SJSA1 (cell line): Measurements from ENCODE around the gene RNASE11. TPM values are rescaled to one million over a fixed set of nuclear protein-coding genes. Genes with fewer than 3 reads are reported as not detected.
"Not testable (repeated sequence)": the region's sequence is repeated elsewhere in the genome, so short reads cannot be mapped to it uniquely, and the experiment has no call there.

ENCODE experiments used
- DNase-seq, 2 experiments: peaks; one replicate each; pipeline ENCODE4 v3.0.0-alpha.2; 2015 to 2020; ENCODE audit warnings: low spot score in 2 of 2, low read depth in 1 of 2
- H3K27ac ChIP-seq: fragments of 250-450 bp; sonication (Bioruptor Pico); 2 replicates; pipeline ENCODE4 v1.5.1; 2020; ENCODE audit warnings: mild to moderate bottlenecking, moderate library complexity
- H3K27me3 ChIP-seq: fragments of 250-450 bp; sonication (Bioruptor Pico); replicated peaks from 2 replicates; pipeline ENCODE4 v1.5.1; 2020; ENCODE audit warnings: mild to moderate bottlenecking, moderate library complexity
- H3K36me3 ChIP-seq: fragments of 250-450 bp; sonication (Bioruptor Pico); 2 replicates; pipeline ENCODE4 v1.5.1; 2020; ENCODE audit warnings: mild to moderate bottlenecking
- H3K4me1 ChIP-seq: fragments of 250-450 bp; sonication (Bioruptor Pico); replicated peaks from 2 replicates; pipeline ENCODE4 v1.6.1; 2021; ENCODE audit warnings: mild to moderate bottlenecking
- H3K4me3 ChIP-seq: fragments of 250-450 bp; sonication (Bioruptor Pico); 2 replicates; pipeline ENCODE4 v1.5.1; 2020; ENCODE audit warnings: mild to moderate bottlenecking
- H3K9me3 ChIP-seq: fragments of 250-450 bp; sonication (Bioruptor Pico); replicated peaks from 2 replicates; pipeline ENCODE4 v1.5.1; 2020; ENCODE audit warnings: mild to moderate bottlenecking
- total RNA-seq: library from RNA; depleted of rRNA; stranded (reverse); fragments of >200 nt; shearing (Covaris generic); gene quantifications from 2 replicates; pipeline ENCODE4 v1.2.3, GENCODE V29; 2014

The RNASE11 gene
- total RNA-seq, 1 experiment from 2014 or later: not detected

DNA sequence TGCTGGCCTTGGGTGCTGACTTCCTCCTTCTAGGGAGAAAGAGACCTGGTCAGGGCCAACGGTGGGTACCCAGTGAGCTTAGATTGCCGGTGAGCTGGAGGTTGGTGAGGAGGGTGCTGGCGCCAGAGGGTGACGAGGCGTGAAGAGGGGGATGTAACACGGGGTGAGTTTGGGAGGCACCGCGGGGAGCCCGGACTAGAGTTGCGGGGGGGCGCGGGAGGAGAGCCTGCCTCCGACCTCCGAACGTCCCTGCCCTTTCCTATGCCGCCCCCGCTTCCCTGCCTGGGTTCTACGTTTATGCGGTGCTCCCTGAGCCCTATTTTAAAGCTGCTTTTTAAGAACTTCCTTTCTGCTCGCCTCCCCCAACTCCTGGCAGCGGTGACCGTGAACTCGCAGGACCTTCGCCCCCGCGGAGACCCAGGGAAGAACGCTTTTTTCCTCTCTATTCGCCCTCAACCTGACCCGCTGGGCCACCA lies 35.1 kb upstream of the RNASE11 start:
- no peak overlapping the region for H3K4me3 ChIP-seq
- H3K27me3 ChIP-seq: no peaks in the 10 kb centered on the region; the same call in 1 of the 2 replicates
- no peak for DNase-seq
- no peak overlapping the region for H3K27ac ChIP-seq
- H3K36me3 ChIP-seq: no peaks in the 10 kb centered on the region
- no peaks in the 10 kb centered on the region for H3K9me3 ChIP-seq
- H3K4me1 ChIP-seq: 0 out of 2 replicates have a peak, but pooled peaks cover 3% of the 10 kb centered on the region

DNA sequence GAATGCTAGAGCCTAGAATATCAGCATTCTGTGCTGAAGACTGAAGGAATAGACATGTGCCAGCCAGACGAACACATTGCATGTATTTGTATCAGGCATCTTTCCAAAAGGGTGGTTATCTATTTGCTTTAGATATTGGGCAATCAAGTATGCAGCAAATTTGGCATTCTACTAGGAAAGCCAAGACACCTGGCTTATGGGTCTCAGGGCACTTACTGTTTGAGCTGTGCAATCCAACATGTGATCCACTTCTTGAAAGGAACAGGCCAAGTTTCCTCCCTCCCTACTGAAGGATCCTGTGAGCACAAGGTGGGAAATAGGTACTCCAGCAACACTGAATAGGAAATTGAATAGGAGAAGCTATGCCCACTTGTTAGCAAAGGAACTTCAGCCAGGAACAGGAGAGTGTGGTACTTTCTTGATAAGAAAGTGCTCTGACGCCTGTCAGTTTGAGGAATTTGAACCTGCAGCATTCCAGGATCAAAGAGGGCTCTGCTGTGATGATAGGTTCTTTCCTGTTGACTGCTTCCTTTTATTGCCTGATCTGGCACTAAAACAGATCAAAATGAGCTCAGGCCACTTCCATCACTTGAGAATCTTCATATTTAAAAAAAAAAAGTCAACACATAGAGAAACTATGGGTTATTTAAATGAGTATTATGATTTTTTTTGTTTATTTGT lies 33.1 kb upstream of the RNASE11 start:
- DNase-seq: no peak
- Histone ChIP-seq H3K4me1 (0 out of 2 replicates have a peak, but pooled peaks cover 3% of the 10 kb centered on the region), H3K27me3 (no peaks in the 10 kb centered on the region), H3K9me3 (no peaks in the 10 kb centered on the region), H3K36me3 (no peaks in the 10 kb centered on the region), H3K4me3 (no peak overlapping the region), H3K27ac (no peak overlapping the region)

DNA sequence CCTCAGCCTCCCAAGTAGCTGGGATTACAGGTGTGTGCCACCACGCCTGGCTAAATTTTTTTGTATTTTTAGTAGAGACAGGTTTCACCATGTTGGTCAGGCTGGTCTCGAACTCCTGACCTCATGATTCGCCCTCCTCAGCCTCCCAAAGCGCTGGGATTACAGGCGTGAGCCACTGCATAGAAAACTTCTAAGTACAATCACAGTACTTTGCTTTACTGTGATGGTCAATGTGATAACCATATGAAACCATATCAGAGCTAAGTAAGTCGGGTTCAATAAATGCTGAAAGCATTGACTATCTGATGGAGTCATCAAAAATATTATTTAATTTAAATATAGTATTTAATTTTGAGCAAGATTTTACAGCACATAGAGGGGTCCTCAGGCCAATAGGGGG lies 31.9 kb upstream of the RNASE11 start:
- DNase-seq, H3K36me3 ChIP-seq, H3K27ac ChIP-seq, H3K4me1 ChIP-seq, H3K4me3 ChIP-seq, H3K9me3 ChIP-seq, H3K27me3 ChIP-seq: not testable (repeated sequence)

DNA sequence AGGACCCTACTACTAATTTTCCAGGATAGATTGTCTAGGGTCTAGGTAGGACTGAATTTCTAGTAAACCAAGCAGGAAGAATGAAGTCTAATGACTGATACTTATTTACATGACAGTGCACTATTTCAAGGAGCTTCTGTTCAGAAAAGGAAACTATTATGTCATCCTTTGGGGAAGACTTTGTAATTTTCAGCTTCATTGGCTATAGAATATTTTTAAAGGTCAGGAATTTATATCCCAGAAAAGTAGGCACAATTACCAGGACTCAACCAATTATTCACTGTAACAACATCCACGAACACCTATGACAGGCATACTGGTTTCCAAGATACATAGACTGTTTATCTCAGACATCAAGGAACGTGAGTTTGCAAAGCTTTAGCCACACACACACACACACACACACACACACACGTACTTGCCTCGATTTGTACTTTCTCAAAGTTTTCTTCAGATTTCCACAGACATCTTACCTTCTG lies 30.5 kb upstream of the RNASE11 start:
- Histone ChIP-seq H3K9me3 (no peaks in the 10 kb centered on the region), H3K27ac (no peak overlapping the region), H3K36me3 (no peaks in the 10 kb centered on the region), H3K4me1 (peaks cover 5% of the 10 kb centered on the region; the same call in 1 of the 2 replicates), H3K27me3 (no peaks in the 10 kb centered on the region), H3K4me3 (no peak overlapping the region)
- no peak for DNase-seq

DNA sequence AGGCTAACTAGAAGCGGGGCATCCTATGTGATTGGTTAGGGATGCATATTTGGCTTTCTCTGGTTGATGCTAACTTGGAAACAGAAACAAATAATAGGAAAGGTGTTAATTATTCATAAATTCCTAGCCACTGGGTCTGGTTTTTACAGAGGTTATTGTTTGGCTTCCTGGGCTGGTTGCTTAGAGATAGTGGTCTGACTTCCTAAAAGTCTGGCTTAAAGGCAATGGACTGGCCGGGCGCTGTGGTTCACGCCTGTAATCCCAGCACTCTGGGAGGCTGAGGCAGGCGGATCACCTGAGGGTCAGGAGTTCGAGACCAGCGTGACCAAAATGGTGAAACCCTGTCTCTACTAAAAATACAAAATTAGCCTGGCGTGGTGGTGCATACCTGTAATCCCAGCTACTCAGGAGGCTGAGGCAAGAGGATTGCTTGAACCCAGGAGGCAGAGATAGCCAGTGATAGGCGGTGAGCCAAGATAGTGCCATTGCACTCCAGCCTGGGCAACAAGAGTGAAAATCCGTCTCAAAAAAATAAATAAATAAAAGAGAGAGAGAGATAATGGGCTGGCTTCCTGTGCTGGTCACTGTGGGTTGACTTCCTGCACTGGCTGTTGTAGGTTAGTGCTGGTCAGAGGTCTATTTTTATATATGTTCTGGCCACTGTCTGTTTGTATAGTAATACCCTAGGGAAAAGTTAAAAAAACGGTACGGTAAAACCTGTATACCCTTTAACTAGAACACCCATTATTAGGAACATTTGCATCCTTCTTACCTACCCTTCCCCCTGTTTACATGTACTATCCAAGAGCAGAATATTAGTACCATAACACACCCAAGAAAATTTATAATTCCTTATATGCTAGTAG lies 29.6 kb upstream of the RNASE11 start:
- H3K27me3 ChIP-seq: no peaks in the 10 kb centered on the region
- H3K9me3 ChIP-seq: no peaks in the 10 kb centered on the region
- H3K4me3 ChIP-seq: no peak overlapping the region
- no peaks in the 10 kb centered on the region for H3K36me3 ChIP-seq
- no peak for DNase-seq
- H3K27ac ChIP-seq: no peak overlapping the region
- peaks cover 11% of the 10 kb centered on the region for H3K4me1 ChIP-seq

DNA sequence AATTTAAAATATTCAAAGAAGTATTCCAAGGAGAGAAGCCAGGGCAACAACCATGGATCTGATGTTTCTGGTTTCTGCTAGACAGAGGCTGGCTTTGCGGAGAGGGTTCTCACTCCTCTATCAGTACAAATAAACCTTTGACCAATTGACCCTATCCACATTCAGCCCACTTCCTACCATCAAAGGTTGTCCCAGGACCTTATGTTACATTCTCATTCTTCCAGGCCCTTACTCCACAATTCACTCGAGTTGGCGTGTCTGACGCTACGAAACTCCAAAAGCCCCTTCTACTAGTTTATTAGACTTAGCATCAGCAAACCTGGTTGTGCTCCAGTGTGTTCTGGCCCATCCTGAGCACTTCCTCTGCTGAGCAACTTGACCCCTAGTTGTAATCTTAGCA lies 28.2 kb upstream of the RNASE11 start:
- Histone ChIP-seq H3K4me1 (peaks cover 11% of the 10 kb centered on the region), H3K36me3 (no peaks in the 10 kb centered on the region), H3K9me3 (no peaks in the 10 kb centered on the region), H3K27me3 (no peaks in the 10 kb centered on the region), H3K4me3 (no peak overlapping the region), H3K27ac (no peak overlapping the region)
- no peak for DNase-seq

DNA sequence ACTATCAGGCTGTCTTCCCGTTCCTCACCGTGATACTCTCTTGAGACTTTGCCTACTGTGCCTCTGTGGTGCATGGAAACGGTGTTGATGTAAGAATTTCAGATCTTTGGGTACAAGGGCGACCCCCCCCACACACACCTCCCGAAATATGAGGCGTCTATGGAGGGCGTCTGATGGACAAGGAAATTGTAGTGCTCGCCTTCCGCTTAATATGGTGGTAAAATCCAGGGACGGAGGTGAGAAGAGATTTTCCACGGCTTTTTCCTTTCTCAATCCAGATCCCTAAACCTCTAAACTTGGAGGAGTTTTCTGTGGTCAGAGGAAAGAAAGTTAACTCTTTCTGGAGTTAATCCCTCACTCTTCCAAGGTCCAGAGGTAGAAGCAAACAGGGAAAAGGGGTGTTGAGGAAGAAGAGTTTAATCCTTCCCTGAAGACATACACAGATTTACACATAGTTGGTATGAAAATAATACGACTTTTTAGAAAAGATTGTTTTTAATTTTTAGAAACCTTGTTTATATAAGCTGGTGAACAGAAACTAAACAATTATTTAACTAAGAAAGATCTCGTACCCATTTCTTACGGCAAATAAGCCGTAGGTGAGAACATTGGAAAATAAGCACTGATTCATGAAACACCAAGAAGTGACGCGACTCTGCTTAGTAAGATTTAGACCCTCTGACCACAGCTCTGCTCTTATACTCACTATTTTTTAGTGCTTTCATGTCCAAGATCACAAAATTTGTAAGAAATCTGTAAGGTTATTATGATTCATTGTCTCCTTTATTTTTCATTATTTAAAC lies 26.4 kb upstream of the RNASE11 start:
- peak overlapping the region; percentile 40 for H3K4me3 ChIP-seq
- DNase-seq: no peak
- H3K9me3 ChIP-seq: no peaks in the 10 kb centered on the region
- peaks cover 15% of the 10 kb centered on the region for H3K4me1 ChIP-seq
- no peaks in the 10 kb centered on the region for H3K36me3 ChIP-seq
- H3K27ac ChIP-seq: no peak overlapping the region
- H3K27me3 ChIP-seq: no peaks in the 10 kb centered on the region

DNA sequence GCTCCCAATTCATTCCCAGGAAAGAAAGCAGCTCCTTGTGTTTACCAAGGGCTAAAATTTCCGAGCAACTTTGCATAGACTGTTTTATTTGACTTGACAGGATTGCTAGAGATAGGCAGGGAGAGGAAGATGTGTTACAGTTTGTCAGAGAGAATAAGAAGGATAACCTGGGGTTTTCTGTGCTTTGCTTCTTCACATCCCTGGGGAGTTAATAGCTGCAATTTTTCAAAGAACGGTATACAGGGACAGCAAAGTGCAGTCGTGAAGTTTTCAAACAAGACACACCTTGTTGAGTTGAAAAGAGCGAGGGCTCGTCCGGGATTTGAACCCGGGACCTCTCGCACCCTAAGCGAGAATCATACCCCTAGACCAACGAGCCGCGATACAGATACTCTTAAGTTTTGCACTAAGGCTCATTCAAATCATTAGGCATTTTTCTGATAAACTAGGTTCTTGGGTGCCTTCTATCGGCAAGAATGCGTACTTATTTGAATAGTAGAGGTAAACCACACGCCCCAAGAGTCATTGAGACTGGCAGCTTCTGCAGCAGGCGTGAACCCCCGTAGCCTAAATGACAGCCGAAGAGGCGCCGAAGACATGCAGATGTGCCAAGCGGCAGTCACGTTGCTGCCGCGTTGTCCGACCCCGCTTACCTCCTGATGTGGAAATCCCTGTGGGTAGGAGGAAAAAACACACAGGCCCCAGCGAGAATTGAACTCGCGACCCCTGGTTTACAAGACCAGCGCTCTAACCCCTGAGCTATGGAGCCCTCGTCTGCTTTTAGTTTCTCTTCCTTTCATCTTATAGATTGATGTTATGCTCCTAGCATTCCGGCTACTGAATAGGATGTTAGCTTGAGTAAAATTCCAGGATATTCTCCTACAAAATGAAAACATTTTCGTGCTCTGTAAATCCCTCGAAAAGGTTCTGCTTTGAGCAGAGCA lies 25.6 kb upstream of the RNASE11 start:
- Histone ChIP-seq H3K27me3 (no peaks in the 10 kb centered on the region), H3K9me3 (no peaks in the 10 kb centered on the region), H3K36me3 (no peaks in the 10 kb centered on the region), H3K4me1 (peaks cover 15% of the 10 kb centered on the region), H3K27ac (no peak overlapping the region), H3K4me3 (peak overlapping the region; percentile 40)
- DNase-seq: peak; percentile 96 to 97

DNA sequence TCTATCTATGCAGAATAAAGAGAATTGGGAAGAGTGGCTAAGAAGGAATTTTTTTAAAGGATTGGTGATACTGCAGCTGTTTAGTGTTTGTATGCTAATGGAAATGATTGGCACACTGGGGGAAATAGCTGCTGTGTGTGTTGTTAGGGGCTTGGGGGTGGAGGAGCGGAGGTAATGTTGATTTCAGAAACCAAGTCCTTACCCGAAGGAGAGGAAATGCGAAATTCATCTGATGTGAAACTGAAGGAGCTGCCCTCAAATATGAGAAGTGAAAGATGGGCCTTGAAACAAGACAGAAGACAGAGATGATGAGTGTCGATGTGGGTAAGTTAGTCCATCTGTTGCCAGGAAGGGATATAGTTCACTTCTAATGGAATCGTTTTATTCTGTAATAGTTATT lies 24.6 kb upstream of the RNASE11 start:
- H3K4me1 ChIP-seq: peaks cover 15% of the 10 kb centered on the region
- H3K27me3 ChIP-seq: no peaks in the 10 kb centered on the region
- no peaks in the 10 kb centered on the region for H3K36me3 ChIP-seq
- no peaks in the 10 kb centered on the region for H3K9me3 ChIP-seq
- no peak overlapping the region for H3K4me3 ChIP-seq
- no peak for DNase-seq
- H3K27ac ChIP-seq: no peak overlapping the region

DNA sequence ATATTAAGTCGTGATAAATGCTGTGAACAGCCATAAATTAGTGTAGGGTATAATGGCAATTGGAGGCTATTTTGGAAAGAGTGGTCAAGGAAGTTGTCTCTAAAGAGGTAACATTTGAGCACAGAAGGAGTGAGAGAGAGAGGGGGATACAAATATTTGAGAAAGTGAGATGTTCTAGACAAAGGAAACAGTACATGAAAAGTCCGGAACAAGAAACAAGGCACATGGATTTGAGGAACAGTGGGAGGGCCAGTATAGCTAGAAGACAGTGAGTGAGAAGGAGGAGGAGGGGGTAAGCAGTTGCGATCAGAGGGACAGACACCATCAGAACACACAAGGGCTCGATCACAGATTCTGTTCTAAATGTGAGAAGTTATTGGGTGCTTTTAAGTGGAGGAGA lies 23.5 kb upstream of the RNASE11 start:
- no peak for DNase-seq
- no peaks in the 10 kb centered on the region for H3K36me3 ChIP-seq
- no peaks in the 10 kb centered on the region for H3K27me3 ChIP-seq
- no peaks in the 10 kb centered on the region for H3K9me3 ChIP-seq
- H3K27ac ChIP-seq: no peak overlapping the region
- no peak overlapping the region for H3K4me3 ChIP-seq
- H3K4me1 ChIP-seq: peaks cover 15% of the 10 kb centered on the region

DNA sequence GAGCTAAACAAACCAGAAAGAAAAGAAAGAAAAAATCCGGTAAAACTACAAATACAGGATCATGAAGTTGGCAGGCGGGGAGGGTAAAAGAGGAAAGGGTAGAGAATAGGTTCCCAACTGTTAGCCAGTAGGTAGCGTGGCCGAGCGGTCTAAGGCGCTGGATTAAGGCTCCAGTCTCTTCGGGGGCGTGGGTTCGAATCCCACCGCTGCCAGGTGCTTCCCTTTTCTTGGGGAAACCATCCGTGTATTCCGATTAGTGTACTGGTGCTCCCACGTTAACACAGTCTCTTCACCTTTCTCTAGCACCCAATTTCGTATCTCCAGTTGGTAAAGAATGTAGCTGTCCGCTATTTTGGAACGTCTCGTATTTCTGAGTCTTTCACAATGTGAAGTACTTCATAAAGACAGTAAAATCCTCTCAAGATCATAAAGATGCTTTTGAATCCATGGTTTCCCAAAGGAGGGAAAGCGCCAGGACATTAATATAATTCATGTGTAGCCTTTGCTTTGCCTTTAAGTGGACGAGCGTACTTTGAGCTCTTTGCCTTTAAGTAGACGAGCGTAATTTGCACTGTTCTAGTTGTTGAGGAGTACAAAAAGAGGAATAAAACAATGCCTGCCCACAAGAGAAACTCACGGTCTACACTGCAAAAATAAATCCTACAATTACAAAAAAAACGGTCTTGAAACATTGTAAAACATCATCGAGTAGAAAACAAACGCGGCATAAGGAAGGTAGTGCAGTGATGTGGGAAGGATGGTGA lies 22.4 kb upstream of the RNASE11 start:
- peaks cover 15% of the 10 kb centered on the region for H3K4me1 ChIP-seq
- no peak overlapping the region for H3K27ac ChIP-seq
- H3K9me3 ChIP-seq: no peaks in the 10 kb centered on the region
- H3K27me3 ChIP-seq: no peaks in the 10 kb centered on the region
- DNase-seq: peak; percentile 74 to 87
- no peaks in the 10 kb centered on the region for H3K36me3 ChIP-seq
- peak overlapping the region; percentile 57 for H3K4me3 ChIP-seq
